Right forelimb (tissue), 1 donor: ENCODE results near the gene PGF.

ENCODE experiments used
- DNase-seq: peaks from one replicate; pipeline ENCODE4 v3.0.0-alpha.2; 2018

Gene PGF

DNA sequence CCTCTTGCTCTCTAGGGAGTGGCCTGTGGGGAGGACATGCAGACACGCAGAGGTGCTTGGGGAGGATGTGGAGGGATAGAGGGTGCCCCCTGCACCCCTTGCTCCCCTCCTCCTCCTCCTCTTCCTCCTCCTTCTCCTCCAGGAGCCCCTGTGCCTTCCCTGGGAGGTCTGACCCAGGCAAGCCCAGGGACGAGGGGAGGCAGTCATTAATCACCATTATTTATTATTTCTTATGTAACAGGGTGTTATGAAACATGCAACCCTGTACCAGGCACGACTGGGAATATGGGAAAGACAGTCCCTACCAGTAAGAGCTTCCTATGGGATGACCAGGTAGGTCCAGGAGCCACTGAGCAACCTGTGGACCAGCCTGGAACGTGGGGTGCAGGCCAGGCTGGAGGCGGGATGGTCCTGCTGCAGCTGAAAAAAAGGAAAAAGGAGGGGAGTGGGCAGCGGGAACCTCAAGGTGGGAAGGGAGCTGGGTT, 22.5 kb upstream of the PGF start:
- no peak for DNase-seq

- no peak for DNase-seq
These were observed 21.9 kb upstream of the PGF start for GRCh38 chr14:74977164-74977900.

DNA sequence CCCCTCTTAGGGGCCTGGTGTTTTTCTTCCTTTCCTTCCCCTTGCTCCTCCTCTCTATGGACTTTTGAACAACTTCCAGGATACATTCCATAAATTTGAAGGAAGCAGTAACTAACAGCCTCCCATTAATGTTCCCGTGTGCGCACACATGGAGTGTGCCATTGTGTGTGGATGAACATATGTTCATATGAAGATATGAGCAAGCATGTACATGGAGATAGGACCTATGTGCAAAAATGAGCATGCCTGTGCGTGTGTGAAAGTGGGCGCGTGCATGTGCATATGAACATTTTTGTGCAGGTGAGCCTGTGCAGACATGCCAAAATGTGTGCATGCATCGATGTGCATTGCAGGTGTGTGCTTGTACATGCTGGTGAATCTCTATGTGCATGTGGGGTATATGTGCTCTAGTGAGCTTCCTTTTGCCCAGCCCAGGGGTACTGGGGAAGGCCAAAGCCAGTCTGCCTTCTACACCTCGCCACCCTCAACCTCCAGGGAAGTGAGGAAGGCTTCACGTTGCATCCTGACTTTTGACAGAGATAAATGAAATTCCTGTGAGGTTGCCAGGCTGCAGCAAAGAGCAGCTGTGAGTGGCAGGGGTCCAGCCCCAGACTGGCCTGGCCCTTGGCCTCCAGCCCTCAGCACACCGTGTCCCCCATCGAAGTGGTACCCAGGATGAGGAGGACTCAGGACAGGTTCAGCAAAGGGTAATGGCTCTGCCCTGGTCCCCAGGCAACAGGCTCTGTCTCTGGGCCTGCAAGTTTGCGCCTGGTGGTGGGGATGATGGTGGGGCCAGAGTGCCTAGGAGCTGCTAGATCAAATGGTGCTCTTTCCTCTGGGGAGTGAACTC, 21.1 kb upstream of the PGF start:
- DNase-seq = no peak

- DNase-seq = peak; percentile 88
These were observed 19.8 kb upstream of the PGF start for GRCh38 chr14:74975059-74975810.

DNA sequence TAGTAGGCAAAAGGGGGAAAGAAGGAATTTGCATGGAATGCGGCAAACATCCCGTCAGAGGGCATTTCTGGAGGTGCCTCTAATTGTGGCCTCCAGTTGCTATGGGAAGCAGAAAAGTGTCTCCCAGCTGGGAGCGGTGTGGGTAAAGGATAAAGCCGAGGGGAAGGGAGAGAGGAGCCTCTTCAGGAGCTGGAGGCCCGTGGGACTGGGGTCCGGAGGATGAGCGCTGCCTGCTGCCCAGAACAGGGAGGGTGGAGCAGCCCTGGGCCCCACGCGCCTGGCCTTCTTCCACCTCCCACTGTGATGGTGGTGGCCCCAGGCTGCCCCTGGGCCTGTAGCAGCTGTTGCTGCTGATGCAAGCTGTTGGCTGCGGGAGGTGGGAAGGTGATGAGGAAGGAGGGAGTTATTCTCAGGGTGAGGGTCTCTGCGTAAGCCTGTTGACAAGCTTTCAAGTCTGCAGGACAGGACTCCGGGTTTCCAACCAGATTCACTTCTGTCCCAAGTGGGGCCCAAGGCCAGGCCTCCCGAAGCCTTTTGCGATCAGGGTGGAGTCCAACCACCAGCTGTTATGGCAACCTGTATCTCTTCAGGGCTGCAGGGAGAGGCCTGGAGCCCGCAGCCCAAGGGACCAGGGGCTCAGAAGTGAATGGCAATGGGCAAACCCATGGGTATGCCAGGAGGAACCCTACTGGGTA, 19.1 kb upstream of the PGF start:
- no peak for DNase-seq

GRCh38 chr14:74973905-74974363, 18.5 kb upstream of the PGF start:
- DNase-seq = peak; percentile 49

DNA sequence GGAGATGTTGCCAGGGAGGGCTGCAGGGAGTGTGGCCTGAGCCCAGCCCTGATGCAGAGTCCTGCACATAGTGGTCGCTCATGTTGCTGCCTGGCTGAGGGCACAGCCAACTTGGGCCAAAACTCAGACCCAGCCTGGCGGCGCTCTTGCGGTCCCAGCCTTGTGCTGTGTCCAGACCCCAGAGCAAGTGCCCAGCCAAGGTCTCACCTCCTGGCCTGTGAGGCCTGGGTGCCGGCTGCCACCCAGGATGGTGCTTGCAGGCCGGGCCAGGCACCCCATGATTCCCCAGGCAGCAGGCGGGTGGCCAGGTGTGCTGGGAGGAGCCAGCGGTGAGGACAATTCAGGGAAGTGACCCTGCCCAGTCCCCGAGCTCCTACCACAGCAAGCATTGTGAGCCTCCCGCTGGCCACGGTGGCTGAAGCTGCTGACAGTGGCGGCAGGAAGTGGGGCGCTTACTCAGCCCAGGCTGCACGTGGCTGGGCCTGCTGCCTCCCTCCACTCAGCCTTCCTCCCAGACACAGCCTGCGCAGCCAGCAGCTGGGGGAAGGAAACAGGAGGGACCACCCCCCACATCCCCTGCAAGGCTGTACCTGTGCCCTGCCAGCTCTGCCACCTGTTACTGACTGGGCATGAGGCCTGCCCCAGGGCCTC, 17.7 kb upstream of the PGF start:
- peak; percentile 64 for DNase-seq

DNA sequence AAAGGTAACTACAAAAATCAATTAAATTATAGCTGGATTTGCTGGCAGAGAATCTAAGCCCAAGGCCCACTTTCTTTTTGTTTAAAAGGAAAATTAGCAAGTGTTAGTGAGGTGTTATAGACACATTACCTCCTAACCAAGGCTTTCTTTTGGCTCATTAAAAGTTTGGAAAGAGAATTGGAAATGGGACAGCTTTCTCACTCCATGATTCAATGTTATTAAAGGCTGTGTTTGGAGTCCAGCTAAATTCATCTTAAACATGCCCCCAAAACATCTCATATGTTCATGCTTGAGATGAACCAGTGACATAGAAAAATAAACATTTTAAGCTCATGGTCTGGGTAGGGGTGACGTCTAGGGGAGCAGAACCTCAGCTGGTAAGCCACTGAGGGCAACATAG, 13.4 kb upstream of the PGF start:
- peak; percentile 22 for DNase-seq

DNA sequence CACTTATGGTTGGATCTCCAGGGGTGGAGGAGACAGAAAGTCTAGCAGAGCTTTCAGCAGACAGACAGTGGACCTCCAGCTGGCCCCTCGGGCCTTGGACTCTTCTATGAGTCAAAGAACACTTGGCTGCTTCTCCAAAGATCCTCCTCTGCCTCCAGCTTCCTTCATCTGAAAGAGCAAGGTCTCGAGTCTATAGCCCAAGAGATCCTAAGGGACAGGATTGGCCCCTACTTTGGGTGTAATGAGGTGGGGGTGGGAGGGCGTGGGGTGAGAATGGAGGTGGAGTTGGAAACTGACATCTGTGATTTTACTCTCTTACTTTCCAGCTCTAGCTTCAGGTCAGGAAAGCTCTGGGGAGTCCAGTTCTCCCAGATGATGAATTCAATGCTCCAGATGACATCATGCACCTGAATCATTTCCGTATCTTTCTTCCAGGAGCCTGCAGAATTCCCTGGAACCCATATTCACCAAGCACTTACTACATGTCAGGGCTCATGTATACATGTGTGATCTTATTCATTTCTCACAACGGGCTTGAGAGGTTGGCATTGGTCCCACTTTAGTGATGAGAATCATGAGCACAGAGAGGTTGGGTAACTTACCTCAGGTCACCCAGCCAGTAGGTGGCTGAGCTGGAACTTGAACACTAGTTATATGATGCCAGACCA, 10.2 kb upstream of the PGF start:
- DNase-seq = no peak

DNA sequence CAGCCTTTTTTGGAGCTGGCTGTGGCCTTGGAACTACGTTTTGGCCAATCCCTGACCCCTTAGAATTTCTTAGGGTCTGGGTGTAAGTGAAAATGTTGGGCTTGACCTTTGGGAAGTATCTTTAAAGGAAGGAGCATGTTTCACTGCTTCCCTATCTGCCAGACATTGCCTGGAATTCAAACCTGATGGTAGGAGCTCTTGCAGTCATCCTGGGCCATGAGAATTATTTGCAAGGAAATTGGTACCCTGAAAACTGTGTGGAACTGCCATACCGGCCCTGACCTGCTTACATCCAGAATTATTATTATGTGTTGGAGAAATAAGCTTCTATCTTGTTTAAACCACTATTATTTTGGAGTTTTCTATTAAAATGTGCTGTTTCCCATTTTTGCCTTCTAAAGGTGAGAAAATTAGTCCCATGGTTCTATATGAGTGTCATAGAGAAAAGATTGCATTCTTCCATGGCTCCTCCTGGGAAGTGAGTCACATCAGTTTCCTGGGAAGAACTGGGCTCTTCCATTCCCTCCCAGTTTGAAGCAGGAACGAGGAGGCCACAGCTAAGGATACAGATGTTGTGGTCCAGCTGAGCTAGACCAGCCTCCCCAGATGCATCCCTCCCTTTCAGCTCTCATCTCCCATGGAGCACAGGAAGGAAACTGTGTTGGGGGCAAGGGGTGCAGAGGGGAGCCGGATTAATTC, 9.5 kb upstream of the PGF start:
- no peak for DNase-seq

DNA sequence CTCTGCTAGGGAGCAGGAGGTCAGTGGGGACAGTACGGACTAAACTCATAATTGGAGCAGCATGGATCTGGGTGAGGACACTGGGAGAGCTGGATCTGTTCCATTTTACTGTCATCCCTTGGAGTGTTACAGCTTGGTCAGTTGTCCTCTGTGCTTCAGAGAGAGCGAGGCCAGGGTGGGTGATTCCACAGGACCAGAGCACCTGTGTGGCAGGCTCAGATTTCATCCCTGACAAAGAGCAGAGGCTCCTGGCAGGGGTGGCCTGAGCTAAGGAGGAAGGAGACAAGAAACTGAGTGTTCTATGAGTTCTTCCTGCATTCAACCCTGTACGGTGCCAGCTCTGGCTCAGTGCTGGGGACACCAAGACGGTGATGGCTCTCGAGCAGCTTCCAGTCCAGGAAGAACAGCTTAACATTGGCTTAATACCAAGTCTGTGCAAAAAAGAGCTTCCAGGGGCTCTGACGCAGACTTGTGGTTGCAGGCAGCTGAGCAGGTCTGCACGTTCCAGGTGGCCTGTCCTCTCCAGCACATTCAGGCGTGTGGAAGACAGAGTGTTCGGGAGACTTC, 8.4 kb upstream of the PGF start:
- peak; percentile 46 for DNase-seq

DNA sequence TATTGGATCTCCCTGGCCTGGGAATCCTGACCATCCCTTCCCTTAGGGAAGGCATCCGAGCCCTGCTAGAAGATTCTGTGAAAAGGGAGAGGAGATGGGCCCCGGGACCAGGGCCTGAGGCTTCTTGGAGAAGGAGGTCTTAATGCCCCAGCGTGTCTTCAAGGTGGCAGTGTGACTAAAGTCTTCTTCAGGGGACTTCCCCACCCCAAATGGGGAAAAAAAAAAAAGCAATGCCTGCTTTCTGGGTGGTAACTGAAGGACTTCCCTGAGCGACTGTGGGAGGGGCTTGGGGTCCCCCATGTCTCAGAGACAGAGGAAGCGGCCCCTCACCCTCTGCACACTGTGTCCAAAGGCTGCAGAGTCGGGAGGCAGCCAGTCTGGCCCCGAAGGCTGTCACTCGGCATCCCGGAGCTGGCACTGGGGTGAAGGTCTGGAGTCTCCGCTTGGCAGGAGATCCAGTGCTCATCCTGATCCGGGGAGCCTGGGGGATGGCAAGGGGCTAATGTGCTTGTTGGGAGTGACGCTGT, 7.8 kb upstream of the PGF start:
- no peak for DNase-seq

DNA sequence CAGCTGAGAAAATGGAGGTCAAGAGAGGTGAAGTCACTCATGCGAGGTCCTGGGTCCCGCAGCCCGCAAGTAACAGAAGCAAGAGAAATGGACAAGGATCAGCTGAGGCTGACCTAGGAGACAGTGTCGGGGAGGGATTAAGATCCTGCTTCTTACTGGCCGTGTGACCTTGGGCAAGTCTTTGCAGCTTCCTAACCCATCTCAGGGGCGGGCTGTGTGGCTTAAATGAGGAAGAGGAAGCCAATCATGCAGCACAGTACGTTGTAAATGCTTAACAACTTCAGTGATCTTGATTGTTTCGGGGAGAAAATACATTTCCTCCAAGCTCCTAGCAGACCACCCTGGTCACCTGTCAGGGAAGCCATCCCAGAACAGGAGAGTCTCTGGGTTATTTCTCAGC, 7.1 kb upstream of the PGF start:
- DNase-seq = no peak

DNA sequence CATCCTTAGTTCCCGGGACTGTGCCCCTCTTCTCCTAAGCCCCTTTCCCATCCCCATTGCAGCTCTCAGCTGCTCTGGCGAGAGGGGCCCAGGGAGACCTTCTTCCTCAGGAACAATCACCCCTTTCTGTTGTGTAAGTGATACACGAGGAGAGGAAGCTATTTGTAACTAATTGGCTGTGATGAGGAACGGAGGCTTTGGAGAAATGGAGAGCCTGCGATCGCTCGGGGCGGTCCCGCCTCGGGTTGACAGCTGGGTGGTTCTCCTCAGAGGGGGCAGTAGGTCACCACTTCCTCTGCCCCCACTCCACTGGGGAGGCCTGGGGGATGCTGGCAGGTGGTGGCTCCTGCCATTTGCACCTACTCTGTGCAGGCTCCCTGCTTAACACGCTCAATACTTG, 6.6 kb upstream of the PGF start:
- no peak for DNase-seq

GRCh38 chr14:74961238-74961911, 6.0 kb upstream of the PGF start:
- DNase-seq = no peak

GRCh38 chr14:74960736-74961135, 5.3 kb upstream of the PGF start:
- DNase-seq = no peak

GRCh38 chr14:74959596-74960180, 4.3 kb upstream of the PGF start:
- no peak for DNase-seq

- DNase-seq = no peak
These were observed 1.1 kb upstream of the PGF start for GRCh38 chr14:74956280-74957072.

DNA sequence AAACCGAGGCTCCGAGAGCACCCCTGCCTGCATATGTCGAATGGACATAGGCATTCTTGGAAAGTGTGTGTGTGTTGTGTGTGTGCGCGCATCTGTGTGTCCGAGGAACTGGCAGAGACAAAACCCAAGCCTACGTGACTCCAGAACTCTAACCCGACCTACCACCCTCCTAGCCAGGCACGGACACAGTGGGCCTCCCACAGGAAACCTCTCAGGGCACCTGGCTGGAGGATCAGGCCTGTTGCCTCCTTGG, 556 bp upstream of the PGF start:
- DNase-seq = no peak
